Heart right ventricle (tissue), 16 donors: ENCODE data around the gene PIGR. TPM values are rescaled to one million over a fixed set of nuclear protein-coding genes. Genes with fewer than 3 reads are reported as not detected.
A peak's percentile ranks its signal among the peaks of the same experiment; 100 is the strongest.

Experiments used
- ATAC-seq, 8 donors: fragments of 200-7000 bp; cut with Tn5 transposase; one replicate each; pipeline ENCODE4 v1.9.1; 2020; ENCODE audit warnings: mild to moderate bottlenecking in 8 of 8, moderate library complexity in 8 of 8, moderate number of reproducible peaks in 1 of 8
- DNase-seq, 2 donors: peaks; one replicate each; pipeline ENCODE4 v3.0.0-alpha.2; 2020
- H3K27ac ChIP-seq, 10 donors: fragments of 200-600 bp; sonication (generic) in 2 of 10; one replicate each; pipeline versions ENCODE4 v1.5.0 to v1.8.0; 2020 to 2022; ENCODE audit warnings: mild to moderate bottlenecking in 3 of 10
- H3K27me3 ChIP-seq, 7 donors: fragments of 200-600 bp; one replicate each; pipeline ENCODE4 v1.8.0; 2021 to 2022; ENCODE audit warnings: mild to moderate bottlenecking in 2 of 7
- H3K36me3 ChIP-seq, 9 donors: fragments of 200-600 bp; sonication (generic) in 1 of 9; one replicate each; pipeline versions ENCODE4 v1.5.0 to v1.8.0; 2020 to 2022; ENCODE audit warnings: mild to moderate bottlenecking in 2 of 9
- H3K4me1 ChIP-seq, 9 donors: fragments of 200-600 bp; sonication (generic) in 1 of 9; one replicate each; pipeline versions ENCODE4 v1.5.0 to v1.8.0; 2020 to 2022; ENCODE audit warnings: mild to moderate bottlenecking in 4 of 9
- H3K4me3 ChIP-seq, 10 donors: fragments of 200-600 bp; sonication (generic) in 2 of 10; one replicate each; pipeline versions ENCODE4 v1.5.0 to v1.8.0; 2020 to 2022; ENCODE audit warnings: mild to moderate bottlenecking in 7 of 10, moderate library complexity in 2 of 10
- H3K9me3 ChIP-seq, 11 donors: fragments of 200-600 bp in 10 of 11; sonication (generic) in 2 of 11; one replicate each; pipeline versions ENCODE4 v1.5.0 to v1.8.0; 2013 to 2022; ENCODE audit warnings: mild to moderate bottlenecking in 2 of 11, control low read depth in 1 of 11, moderate library complexity in 1 of 11
- WGBS, 2 donors: extraction: QIAGEN DNeasy Blood & Tissue Kit; methylation state at CpG; one replicate each; pipeline ENCODE4 v1.1.7; 2013; ENCODE audit warnings: inconsistent platforms in 1 of 2; 5-methylcytosine and 5-hydroxymethylcytosine counted together
- intact Hi-C, 10 donors: fragments of 100-400 bp; cut with DNase I; formaldehyde crosslinking; loops; one replicate each; pipeline versions ENCODE4 v1.11.1 to v1.14.2; 2022
- polyA plus RNA-seq, 2 donors: library from polyadenylated mRNA; stranded (reverse); fragments of 200-250 nt; gene quantifications; one replicate each; pipeline ENCODE4 v1.2.3, GENCODE V29; 2013
- total RNA-seq, 10 donors: library from RNA; stranded (reverse); fragmentation: NEBNext Ultra II Directional in 3 of 10; extraction: Animal tissue kit (Norgen Biotek cat#: 25700) in 3 of 10; gene quantifications; one replicate each; pipeline versions ENCODE4 v1.2.1 to v1.2.4, GENCODE V29; 2021 to 2023
- TF ChIP-seq, protein P1 (sequence below), 9 donors: fragments of 200-600 bp; sonication (generic) in 2 of 9; IDR thresholded peaks; one replicate each; pipeline versions ENCODE4 v1.5.0 to v1.8.0; 2021 to 2022; ENCODE audit warnings: antibody characterized with exemption in 9 of 9, mild to moderate bottlenecking in 5 of 9, moderate library complexity in 1 of 9
- donor health status: Arrhythmogenic right ventricular cardiomyopathy.
- donor health status: ischemic (EF 13 %, LVEDD 7.1; RV severe dilation, severe dysfunction).
- donor health status: healthy with polysubstance abuse.
- donor health status: DM: no; HTN: yes; CAD: no.
- donor health status: DM: no; HTN: no; CAD: no.
- donor health status: ischemic (EF 25% LVEDD 6.9; RV normal size, moderate dysfunction).
- donor health status: ischemic (EF 25% LVEDD 5.7; RV mildly dilated, moderate dysfunction).
- donor health status: healthy.
- donor health status: DM: yes; HTN: yes; CAD: no.
- donor health status: Ischemic cardiomyopathy.
- donor health status: ischemic (EF 35%, LVEDD 5.7; RV mildly dilated, moderate dysfunction).
- donor health status: nonischemic (EF 11% LVEDD 7.7; RV severe dilation, severe dysfunction).
- donor health status: DM: yes; HTN: yes; CAD: no.
- donor health status: PGD.
- donor health status: ischemic (EF 29% LVEDD 5.4; RV normal size, mild dysfunction).
- donor health status: nonischemic (EF 23%, LVEDD 6.1; RV moderate dilation, normal function).

Gene PIGR
- total and polyA plus RNA-seq, 12 donors, result 0.01 to 0.11 (median 0.10) TPM; not detected in 9

- Histone ChIP-seq H3K9me3 (peaks cover 0 to 5% (median 0%) of the 10 kb centered on the region in 11 donors), H3K27me3 (peaks cover 0 to 23% (median 2%) of the 10 kb centered on the region in 7 donors), H3K36me3 (no peaks in the 10 kb centered on the region), H3K27ac (no peak overlapping the region), H3K4me1 (peaks cover 0 to 9% (median 0%) of the 10 kb centered on the region in 9 donors), H3K4me3 (no peak overlapping the region)
- WGBS, 2 donors, result 63 to 66% methylated on average over 4 of the region's 4 CpGs
- intact Hi-C loops, result no loop called here
- TF ChIP-seq, protein P1, sequence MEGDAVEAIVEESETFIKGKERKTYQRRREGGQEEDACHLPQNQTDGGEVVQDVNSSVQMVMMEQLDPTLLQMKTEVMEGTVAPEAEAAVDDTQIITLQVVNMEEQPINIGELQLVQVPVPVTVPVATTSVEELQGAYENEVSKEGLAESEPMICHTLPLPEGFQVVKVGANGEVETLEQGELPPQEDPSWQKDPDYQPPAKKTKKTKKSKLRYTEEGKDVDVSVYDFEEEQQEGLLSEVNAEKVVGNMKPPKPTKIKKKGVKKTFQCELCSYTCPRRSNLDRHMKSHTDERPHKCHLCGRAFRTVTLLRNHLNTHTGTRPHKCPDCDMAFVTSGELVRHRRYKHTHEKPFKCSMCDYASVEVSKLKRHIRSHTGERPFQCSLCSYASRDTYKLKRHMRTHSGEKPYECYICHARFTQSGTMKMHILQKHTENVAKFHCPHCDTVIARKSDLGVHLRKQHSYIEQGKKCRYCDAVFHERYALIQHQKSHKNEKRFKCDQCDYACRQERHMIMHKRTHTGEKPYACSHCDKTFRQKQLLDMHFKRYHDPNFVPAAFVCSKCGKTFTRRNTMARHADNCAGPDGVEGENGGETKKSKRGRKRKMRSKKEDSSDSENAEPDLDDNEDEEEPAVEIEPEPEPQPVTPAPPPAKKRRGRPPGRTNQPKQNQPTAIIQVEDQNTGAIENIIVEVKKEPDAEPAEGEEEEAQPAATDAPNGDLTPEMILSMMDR (IDR thresholded peaks at IDR 0.05), result no peak
- ATAC-seq, result no peak
- no peak for DNase-seq
Measured at GRCh38 chr1:206952171-206952570, 5.9 kb upstream of the PIGR start.

DNA sequence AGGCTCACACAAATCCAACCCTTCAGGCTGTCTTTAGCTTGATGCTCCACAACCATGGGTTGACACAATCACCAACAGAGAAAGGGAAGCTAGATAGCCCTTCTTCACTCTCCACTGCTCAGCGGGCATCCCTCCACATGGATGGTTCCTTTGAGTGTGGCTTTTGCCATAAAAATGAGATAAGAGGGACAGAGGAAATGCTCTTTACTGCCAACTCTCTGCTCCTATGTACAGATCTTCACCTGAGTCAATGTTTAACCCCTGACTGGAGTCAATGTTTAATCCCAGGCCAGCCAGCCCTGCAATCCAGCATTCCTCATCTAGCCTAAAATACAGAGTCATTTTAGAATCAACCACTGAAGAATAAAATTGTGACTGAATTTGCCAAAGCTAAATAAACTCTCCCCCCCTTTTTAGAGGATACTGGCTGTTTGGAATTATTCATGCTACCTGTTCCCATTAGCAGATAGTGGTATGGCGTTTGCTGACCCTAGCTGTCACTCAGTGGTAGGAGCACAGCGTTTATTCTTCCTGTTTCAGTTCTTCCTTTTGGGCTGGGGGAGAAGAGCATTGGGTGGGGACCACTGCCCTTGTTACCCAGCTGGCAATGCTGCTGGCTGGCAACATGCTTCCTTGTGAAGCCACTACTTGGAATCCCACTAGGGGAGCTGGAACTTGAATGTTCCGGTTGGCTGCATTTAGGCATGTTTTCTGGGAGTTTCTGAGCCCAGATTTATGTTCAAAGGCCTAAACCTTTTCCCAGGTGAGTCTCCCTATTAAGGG is 5.2 kb upstream of the PIGR start:
- intact Hi-C loops, result no loop called here
- Histone ChIP-seq H3K4me3 (no peak overlapping the region), H3K9me3 (peaks cover 0 to 5% (median 0%) of the 10 kb centered on the region in 11 donors), H3K27ac (no peak overlapping the region), H3K27me3 (peaks cover 0 to 26% (median 6%) of the 10 kb centered on the region in 7 donors), H3K4me1 (peaks cover 0 to 9% (median 0%) of the 10 kb centered on the region in 9 donors), H3K36me3 (no peaks in the 10 kb centered on the region)
- ATAC-seq, result no peak
- WGBS, 2 donors, result 84 to 90% methylated on average over 4 of the region's 4 CpGs
- DNase-seq, result no peak
- TF ChIP-seq, protein P1 (IDR thresholded peaks at IDR 0.05), result no peak

DNA sequence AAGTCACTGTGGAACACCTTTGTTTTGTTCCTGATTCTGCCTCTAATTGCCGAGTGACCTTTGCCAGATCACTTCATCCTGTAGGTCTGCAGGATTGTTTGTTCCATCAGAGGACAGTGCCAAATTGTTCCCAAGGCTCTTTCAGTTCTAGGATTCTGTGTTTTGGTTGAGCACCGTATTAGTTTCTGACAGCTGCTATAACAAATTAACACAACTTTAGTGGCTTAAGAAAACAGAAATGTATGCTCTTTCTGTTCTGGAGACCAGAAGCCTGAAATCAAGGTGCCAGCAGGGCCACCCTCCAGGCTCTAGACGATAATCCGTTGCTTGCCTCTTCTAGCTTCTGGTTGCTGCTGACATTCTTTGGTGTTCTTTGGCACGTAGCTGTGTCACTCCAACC is 3.4 kb upstream of the PIGR start:
- WGBS, 2 donors, result 93 to 96% methylated on average over 5 of the region's 5 CpGs
- DNase-seq (no peak), ATAC-seq (no peak)
- no peak overlapping the region for H3K27ac ChIP-seq
- peaks cover 0 to 5% (median 0%) of the 10 kb centered on the region in 11 donors for H3K9me3 ChIP-seq
- TF ChIP-seq, protein P1 (IDR thresholded peaks at IDR 0.05), result no peak
- H3K27me3 ChIP-seq, result peaks cover 0 to 35% (median 20%) of the 10 kb centered on the region in 7 donors
- H3K4me1 ChIP-seq, result peaks cover 0 to 9% (median 0%) of the 10 kb centered on the region in 9 donors
- intact Hi-C loops, result no loop called here
- H3K4me3 ChIP-seq, result no peak overlapping the region
- no peaks in the 10 kb centered on the region for H3K36me3 ChIP-seq

- H3K27ac ChIP-seq, result no peak overlapping the region
- TF ChIP-seq, protein P1 (IDR thresholded peaks at IDR 0.05), result no peak
- H3K9me3 ChIP-seq, result peaks cover 0 to 5% (median 0%) of the 10 kb centered on the region in 11 donors
- peaks cover 0 to 38% (median 24%) of the 10 kb centered on the region in 7 donors for H3K27me3 ChIP-seq
- no peak overlapping the region for H3K4me3 ChIP-seq
- DNase-seq (no peak), ATAC-seq (peak in 2 of 8 donors; percentile 29 to 34)
- H3K4me1 ChIP-seq, result peaks cover 0 to 9% (median 0%) of the 10 kb centered on the region in 9 donors
- intact Hi-C loops, result no loop called here
- 83 to 88% methylated on average over 4 of the region's 4 CpGs for WGBS, 2 donors
- no peaks in the 10 kb centered on the region for H3K36me3 ChIP-seq
Measured at GRCh38 chr1:206949208-206949607, 2.9 kb upstream of the PIGR start.
